Ishikawa (cell line): ENCODE data around the gene CYSTM1.

Experiments used
- CEBPB ChIP-seq: IDR thresholded peaks from 2 replicates; pipeline ENCODE4 v1.6.1; 2012
- CREB1 ChIP-seq: IDR thresholded peaks from 2 replicates; pipeline ENCODE4 v1.6.1; 2012; ENCODE audit warnings: low read depth
- EGR1 ChIP-seq: IDR thresholded peaks from 2 replicates; pipeline ENCODE4 v1.6.1; 2012
- EP300 ChIP-seq: IDR thresholded peaks from 2 replicates; pipeline ENCODE4 v1.6.1; 2012; ENCODE audit warnings: borderline replicate concordance
- FOXM1 ChIP-seq: IDR thresholded peaks from 2 replicates; pipeline ENCODE4 v1.6.1; 2012; ENCODE audit warnings: low read depth, borderline replicate concordance
- NFIC ChIP-seq: IDR thresholded peaks from 2 replicates; pipeline ENCODE4 v1.6.1; 2012
- RAD21 ChIP-seq: IDR thresholded peaks from 2 replicates; pipeline ENCODE4 v1.6.1; 2012; ENCODE audit warnings: low read depth
- TAF1 ChIP-seq: IDR thresholded peaks from 2 replicates; pipeline ENCODE4 v1.6.1; 2012; ENCODE audit warnings: low read depth, mild to moderate bottlenecking
- TCF12 ChIP-seq: IDR thresholded peaks from 2 replicates; pipeline ENCODE4 v1.6.1; 2012; ENCODE audit warnings: low read depth
- TEAD4 ChIP-seq: IDR thresholded peaks from 2 replicates; pipeline ENCODE4 v1.6.1; 2012
- YY1 ChIP-seq: IDR thresholded peaks from 2 replicates; pipeline ENCODE4 v1.6.1; 2012; ENCODE audit warnings: low read depth
- ZBTB7A ChIP-seq: IDR thresholded peaks from 2 replicates; pipeline ENCODE4 v1.6.1; 2012; ENCODE audit warnings: low read depth
- TF ChIP-seq, protein P1 (sequence below): IDR thresholded peaks from 2 replicates; pipeline ENCODE4 v1.6.1; 2012; ENCODE audit warnings: low read depth, mild to moderate bottlenecking
- TF ChIP-seq, protein P2 (sequence below): IDR thresholded peaks from 2 replicates; pipeline ENCODE4 v1.6.1; 2012
- TF ChIP-seq, protein P3 (sequence below): IDR thresholded peaks from 2 replicates; pipeline ENCODE4 v1.6.1; 2012

CYSTM1 gene

DNA sequence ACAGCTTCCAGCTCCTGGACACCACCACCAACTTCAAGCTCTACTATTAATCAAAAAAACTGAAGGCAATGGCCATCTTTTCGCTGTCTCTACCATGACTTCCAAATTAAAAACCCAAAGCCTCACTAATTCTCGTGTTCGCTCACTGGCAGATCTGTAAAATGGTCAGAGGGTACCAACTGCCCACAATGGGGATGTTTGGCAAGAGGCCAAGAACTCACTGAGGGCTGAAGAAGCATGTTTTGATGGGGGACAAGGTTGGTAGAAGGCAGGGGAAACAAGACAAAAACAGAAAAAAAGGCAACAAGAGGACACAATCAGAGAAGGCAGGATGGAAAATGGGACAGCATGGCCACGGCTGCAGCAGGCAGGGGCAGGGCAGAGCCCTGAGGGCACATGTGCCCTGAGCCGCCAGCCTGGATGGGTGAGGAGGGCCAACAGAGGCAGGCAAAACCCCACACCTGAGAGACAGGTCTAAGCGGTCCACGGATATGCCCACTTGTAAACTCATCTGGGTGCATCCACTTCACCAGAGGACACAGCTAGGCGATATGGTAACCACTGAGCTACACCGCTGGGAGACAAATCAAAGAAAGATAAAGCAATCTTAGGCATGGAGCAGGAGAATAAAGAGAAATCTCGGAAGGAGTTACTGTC is 77.6 kb downstream of the CYSTM1 start:
- TF ChIP-seq TEAD4 (no peak), NFIC (peak; percentile 62)

DNA sequence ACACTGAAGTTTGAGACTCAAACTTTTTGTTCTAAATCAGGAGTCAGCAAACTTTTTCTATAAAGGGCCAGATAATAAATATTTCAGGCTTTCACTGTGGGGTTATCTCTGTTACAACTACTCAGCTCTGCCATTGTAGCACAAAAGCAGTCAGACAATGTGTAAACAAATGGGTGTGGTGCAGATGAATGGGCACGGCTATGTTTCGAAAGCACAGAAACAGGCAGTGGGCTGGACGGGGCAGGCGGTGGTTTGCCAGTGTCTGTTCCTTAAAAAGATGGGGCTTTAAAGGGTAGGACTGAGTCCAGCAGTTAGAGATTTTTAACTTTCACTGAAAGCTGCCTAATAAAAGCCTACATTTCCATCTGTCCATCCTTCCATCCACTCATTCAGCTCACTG is 79.0 kb downstream of the CYSTM1 start:
- no peak for TF ChIP-seq EGR1
- TF ChIP-seq CREB1: no peak
- TF ChIP-seq NFIC: no peak
- no peak for TF ChIP-seq CEBPB
- TF ChIP-seq, protein P1, sequence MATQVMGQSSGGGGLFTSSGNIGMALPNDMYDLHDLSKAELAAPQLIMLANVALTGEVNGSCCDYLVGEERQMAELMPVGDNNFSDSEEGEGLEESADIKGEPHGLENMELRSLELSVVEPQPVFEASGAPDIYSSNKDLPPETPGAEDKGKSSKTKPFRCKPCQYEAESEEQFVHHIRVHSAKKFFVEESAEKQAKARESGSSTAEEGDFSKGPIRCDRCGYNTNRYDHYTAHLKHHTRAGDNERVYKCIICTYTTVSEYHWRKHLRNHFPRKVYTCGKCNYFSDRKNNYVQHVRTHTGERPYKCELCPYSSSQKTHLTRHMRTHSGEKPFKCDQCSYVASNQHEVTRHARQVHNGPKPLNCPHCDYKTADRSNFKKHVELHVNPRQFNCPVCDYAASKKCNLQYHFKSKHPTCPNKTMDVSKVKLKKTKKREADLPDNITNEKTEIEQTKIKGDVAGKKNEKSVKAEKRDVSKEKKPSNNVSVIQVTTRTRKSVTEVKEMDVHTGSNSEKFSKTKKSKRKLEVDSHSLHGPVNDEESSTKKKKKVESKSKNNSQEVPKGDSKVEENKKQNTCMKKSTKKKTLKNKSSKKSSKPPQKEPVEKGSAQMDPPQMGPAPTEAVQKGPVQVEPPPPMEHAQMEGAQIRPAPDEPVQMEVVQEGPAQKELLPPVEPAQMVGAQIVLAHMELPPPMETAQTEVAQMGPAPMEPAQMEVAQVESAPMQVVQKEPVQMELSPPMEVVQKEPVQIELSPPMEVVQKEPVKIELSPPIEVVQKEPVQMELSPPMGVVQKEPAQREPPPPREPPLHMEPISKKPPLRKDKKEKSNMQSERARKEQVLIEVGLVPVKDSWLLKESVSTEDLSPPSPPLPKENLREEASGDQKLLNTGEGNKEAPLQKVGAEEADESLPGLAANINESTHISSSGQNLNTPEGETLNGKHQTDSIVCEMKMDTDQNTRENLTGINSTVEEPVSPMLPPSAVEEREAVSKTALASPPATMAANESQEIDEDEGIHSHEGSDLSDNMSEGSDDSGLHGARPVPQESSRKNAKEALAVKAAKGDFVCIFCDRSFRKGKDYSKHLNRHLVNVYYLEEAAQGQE: no peak
- TF ChIP-seq ZBTB7A: no peak
- no peak for TF ChIP-seq RAD21
- TF ChIP-seq, protein P2, sequence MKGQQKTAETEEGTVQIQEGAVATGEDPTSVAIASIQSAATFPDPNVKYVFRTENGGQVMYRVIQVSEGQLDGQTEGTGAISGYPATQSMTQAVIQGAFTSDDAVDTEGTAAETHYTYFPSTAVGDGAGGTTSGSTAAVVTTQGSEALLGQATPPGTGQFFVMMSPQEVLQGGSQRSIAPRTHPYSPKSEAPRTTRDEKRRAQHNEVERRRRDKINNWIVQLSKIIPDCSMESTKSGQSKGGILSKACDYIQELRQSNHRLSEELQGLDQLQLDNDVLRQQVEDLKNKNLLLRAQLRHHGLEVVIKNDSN: no peak
- TF ChIP-seq TEAD4: no peak
- TF ChIP-seq FOXM1: no peak
- TF ChIP-seq YY1: no peak
- TF ChIP-seq, protein P3, sequence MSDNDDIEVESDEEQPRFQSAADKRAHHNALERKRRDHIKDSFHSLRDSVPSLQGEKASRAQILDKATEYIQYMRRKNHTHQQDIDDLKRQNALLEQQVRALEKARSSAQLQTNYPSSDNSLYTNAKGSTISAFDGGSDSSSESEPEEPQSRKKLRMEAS: no peak
- TF ChIP-seq TAF1: no peak
- TF ChIP-seq TCF12: no peak
- no peak for TF ChIP-seq EP300

DNA sequence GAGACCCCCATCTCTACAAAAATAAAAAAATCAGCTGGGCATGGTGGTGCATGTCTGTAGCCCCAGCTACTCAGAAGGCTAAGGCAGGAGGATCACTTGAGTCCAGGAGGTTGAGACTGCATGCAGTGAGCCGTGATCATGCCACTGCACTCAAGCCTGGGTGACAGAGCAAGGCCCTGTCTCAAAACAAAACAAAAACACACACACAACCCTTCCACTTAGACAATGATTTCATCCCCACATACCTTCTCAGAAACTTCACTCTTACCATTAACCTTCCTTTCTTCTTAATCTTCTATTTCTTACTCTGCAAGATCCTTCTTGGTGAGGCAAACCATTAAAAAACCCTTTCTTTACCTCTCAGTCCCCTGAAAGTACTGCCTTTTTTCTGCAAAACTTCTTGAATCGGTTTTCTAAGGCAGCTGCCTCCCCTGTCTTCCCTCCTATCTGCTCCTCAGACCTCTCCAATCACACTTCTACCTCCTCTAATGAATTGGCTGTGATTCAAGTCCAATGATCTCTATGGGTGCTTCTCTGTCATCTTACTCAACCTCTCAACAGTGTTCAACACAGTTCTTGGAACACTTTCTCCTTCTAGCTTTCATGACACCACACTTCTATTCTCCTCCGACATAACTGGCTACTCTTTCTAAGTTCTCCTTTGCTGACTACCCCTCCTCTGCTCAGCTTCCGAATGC is 80.6 kb downstream of the CYSTM1 start:
- TF ChIP-seq CEBPB (no peak), NFIC (no peak), RAD21 (no peak), CREB1 (no peak), FOXM1 (no peak), EP300 (no peak), TCF12 (no peak), ZBTB7A (no peak), TAF1 (no peak), YY1 (no peak), TEAD4 (no peak), EGR1 (no peak)
- TF ChIP-seq, protein P1: no peak
- TF ChIP-seq, protein P3: no peak
- TF ChIP-seq, protein P2: no peak

DNA sequence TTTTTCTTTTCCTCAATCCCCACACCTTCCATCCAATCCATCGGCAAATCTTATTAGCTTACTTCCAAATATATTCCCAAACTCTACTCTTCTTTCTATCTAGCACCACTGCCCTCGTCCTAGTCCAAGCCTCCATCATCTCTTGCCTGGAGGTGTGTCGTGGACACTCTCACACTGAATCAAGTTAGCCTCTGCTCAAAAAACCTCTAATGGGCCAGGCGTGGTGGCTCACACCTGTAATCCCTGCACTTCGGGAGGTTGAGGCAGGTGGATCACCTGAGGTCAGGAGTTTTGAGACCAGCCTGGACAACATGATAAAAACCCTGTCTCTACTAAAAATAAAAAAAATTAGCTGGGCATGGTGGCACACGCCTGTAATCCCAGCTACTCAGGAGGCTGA is 81.7 kb downstream of the CYSTM1 start:
- TF ChIP-seq RAD21: no peak
- no peak for TF ChIP-seq EGR1
- no peak for TF ChIP-seq NFIC
- TF ChIP-seq, protein P2: no peak
- no peak for TF ChIP-seq CEBPB
- TF ChIP-seq TEAD4: no peak
- no peak for TF ChIP-seq YY1
- TF ChIP-seq, protein P3: no peak
- TF ChIP-seq, protein P1: no peak
- no peak for TF ChIP-seq TAF1
